IPS-NIHi7 (cell line): ENCODE data around the gene RMDN3.

Source experiments
- DNase-seq: peaks from one replicate; pipeline ENCODE4 v3.0.0; 2012; ENCODE audit warnings: mixed read lengths; ENCODE audit errors: extremely low spot score

RMDN3 gene, protein sequence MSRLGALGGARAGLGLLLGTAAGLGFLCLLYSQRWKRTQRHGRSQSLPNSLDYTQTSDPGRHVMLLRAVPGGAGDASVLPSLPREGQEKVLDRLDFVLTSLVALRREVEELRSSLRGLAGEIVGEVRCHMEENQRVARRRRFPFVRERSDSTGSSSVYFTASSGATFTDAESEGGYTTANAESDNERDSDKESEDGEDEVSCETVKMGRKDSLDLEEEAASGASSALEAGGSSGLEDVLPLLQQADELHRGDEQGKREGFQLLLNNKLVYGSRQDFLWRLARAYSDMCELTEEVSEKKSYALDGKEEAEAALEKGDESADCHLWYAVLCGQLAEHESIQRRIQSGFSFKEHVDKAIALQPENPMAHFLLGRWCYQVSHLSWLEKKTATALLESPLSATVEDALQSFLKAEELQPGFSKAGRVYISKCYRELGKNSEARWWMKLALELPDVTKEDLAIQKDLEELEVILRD

GRCh38 chr15:40754883-40755811, at the start of gene RMDN3:
Gene RMDN3, minus strand, starts transcription at chr15:40755254. Its CDS starts 471 bp downstream, at chr15:40754783.
- peak; percentile 95 for DNase-seq

DNA sequence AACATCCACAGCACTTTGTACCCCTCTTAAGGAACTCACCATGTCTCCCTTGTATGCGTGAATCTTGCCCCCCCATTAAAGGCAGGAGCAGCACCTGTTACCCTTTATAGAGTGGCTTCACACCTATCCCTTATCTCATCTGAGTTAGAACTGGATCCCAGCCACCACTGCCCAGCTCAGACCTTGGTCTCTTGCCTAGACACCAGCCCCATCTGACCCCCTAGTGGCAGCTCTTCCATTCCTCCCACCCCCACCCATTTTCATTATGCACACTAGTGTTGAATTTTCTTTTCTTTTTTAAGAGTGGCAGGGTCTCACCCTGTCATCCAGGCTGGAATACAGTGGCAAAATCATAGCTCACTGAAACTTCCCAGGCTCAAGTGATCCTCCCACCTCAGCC, 48.6 kb upstream of the RMDN3 start:
- DNase-seq = no peak

- no peak for DNase-seq
Measured at GRCh38 chr15:40803076-40803475, 48.0 kb upstream of the RMDN3 start.

DNA sequence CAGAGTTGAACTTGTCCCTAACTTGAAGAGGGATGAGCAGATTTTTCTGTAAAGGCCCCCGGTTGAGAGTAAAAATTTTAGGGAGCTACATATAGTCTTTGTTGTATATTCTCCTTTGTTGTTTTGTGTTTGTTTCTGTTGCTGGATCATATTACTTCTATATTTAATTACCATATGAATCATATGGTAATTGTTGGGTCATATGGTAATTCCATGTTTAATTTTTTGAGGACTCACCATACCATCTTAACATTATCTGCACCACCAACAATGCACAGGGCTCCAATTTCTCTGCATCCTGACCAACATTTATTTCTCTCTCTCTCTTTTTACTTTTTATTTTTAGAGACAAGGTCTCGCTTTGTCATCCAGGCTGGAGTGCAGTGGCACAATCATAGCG, 44.5 kb upstream of the RMDN3 start:
- DNase-seq = no peak

- DNase-seq = no peak
Measured at GRCh38 chr15:40796512-40796911, 41.5 kb upstream of the RMDN3 start.

DNA sequence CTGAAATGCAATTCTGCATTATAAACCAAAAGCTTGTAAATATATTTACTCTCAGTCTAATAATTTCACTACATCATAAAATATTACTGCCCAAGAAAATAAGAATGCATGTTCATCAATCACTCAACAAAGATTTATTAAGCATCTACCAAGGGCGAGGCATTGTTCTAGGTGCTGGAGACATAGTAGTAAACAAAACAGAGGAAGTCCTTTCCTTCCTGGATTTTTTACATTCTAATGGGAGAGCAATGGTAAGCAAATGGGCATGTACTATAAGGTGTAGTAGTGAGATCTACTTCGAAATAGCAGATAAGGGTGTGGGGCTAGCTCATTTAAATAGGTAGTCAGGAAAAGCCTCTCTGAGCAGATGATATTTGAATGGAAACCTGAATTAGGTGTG, 41.0 kb upstream of the RMDN3 start:
- DNase-seq = no peak

DNA sequence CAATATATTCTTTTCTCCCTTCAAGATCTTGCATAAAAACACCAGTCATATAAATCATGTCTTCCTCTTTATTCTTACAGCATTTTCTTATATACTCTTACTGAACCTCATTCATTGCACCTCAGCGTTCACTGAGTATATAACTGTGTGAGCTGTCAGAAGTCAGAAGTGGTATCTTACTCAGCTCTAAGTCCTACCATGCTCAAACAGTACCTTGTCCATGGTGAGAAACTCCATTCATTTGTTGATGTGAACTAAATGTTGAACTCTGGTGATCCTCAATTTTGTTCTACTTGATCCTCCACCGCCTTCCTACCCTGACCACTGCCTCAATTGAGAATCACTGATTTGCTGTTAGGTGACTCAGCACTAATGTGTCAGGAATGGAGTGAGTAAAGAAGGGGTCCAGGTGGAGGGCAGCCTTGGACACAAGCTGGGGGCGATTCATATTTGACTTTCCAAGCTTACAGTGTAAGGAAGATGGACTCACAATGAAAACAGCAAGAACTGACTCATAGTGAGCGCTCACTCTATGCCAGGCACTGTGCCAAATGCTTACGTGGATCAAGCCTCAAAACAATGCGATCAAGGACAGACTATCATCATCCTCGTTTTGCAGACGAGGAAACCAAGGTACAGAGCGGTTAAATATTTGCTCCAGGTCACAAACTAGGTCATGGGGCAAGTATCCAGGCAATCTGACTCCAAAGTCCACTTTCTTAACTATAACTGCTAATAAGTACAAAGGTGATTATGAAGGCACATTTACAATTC, 38.3 kb upstream of the RMDN3 start:
- DNase-seq = no peak

DNA sequence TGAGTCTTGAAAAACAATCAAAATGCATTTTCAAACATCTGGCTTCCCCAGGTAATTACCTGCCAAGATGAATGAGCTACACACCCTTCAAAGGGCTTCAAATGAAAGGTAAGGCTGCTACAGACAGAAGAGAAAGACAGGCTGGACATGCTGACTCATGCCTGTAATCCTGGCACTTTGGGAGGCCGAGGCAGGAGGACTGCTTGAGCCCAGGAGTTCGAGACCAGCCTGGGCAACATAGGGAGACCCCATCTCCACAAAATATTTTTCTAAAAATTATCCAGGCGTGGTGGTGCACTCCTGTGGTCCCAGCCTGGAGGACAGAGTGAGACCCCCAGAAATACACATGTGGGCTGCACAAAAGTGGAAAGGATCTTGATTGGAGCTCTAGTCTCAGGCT, 37.3 kb upstream of the RMDN3 start:
- no peak for DNase-seq

DNA sequence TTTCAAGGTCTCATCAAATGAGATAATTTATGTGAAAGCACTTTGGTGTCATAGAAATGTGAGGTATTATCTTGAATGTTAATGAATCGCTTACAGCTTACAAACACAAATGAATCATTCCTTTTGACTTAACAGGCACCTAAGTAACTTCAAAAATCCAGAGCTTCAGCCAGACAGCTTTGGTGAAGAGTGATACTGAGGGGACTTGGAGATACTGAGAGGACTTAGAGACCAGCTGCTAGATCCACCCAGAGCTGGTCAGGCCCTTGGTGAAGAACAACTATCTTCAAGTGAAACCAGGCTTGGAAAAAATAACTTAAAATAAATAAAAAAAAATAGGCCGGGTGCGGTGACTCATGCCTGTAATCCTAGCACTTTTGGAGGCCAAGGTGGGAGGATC, 35.7 kb upstream of the RMDN3 start:
- no peak for DNase-seq

GRCh38 chr15:40789999-40790398, 34.9 kb upstream of the RMDN3 start:
- DNase-seq = no peak

GRCh38 chr15:40789119-40789518, 34.1 kb upstream of the RMDN3 start:
- DNase-seq = no peak

- no peak for DNase-seq
Measured at GRCh38 chr15:40787991-40788390, 32.9 kb upstream of the RMDN3 start.

- peak; percentile 80 for DNase-seq
Measured at GRCh38 chr15:40787344-40787841, 32.3 kb upstream of the RMDN3 start.

GRCh38 chr15:40785814-40786213, 30.8 kb upstream of the RMDN3 start:
- no peak for DNase-seq

- DNase-seq = no peak
Measured at GRCh38 chr15:40785164-40785563, 30.1 kb upstream of the RMDN3 start.

GRCh38 chr15:40782609-40783227, 27.7 kb upstream of the RMDN3 start:
- DNase-seq = peak; percentile 65

DNA sequence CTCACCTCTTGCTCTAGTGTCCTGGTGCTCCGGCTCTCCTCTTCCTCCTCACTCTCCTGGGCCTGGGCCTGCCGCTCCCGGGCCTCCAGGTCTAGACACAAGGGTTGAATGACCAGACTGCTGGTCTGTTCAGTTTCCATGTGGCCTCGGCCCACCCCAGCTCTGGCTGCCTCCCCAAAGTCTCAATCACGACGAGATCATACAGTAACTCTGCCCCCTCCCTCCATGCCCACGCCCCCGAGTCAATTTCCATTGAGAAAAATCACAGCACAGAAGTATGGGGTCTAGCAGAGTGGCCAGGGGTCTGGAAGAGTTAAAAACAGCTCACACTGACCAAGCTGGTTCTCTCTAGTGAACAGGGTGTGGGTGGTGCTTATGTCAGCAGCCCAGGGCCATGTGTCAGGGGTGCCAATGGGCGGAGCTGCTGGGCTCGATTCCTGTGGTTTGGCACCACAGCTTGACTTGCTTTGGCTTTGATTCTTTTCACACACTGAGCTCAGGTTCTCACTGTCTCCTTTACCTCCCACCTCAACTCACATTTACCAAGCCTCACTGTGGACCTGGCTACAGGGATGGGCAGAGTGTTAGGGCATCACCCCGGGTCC, 21.6 kb upstream of the RMDN3 start:
- DNase-seq = no peak

- no peak for DNase-seq
Measured at GRCh38 chr15:40775740-40776536, 20.9 kb upstream of the RMDN3 start.

- DNase-seq = no peak
Measured at GRCh38 chr15:40775007-40775406, 20.0 kb upstream of the RMDN3 start.

GRCh38 chr15:40773902-40774301, 18.8 kb upstream of the RMDN3 start:
- no peak for DNase-seq
